Ishikawa (cell line): Measurements from ENCODE around the gene ATG16L2.
A peak's percentile ranks its signal among the peaks of the same experiment; 100 is the strongest.

Experiments used
- CEBPB ChIP-seq: IDR thresholded peaks from 2 replicates; pipeline ENCODE4 v1.6.1; 2012
- CREB1 ChIP-seq: IDR thresholded peaks from 2 replicates; pipeline ENCODE4 v1.6.1; 2012; ENCODE audit warnings: low read depth
- EGR1 ChIP-seq: IDR thresholded peaks from 2 replicates; pipeline ENCODE4 v1.6.1; 2012
- EP300 ChIP-seq: IDR thresholded peaks from 2 replicates; pipeline ENCODE4 v1.6.1; 2012; ENCODE audit warnings: borderline replicate concordance
- FOXM1 ChIP-seq: IDR thresholded peaks from 2 replicates; pipeline ENCODE4 v1.6.1; 2012; ENCODE audit warnings: low read depth, borderline replicate concordance
- MAX ChIP-seq: IDR thresholded peaks from 2 replicates; pipeline ENCODE4 v1.6.1; 2012
- NFIC ChIP-seq: IDR thresholded peaks from 2 replicates; pipeline ENCODE4 v1.6.1; 2012
- RAD21 ChIP-seq: IDR thresholded peaks from 2 replicates; pipeline ENCODE4 v1.6.1; 2012; ENCODE audit warnings: low read depth
- TAF1 ChIP-seq: IDR thresholded peaks from 2 replicates; pipeline ENCODE4 v1.6.1; 2012; ENCODE audit warnings: low read depth, mild to moderate bottlenecking
- TCF12 ChIP-seq: IDR thresholded peaks from 2 replicates; pipeline ENCODE4 v1.6.1; 2012; ENCODE audit warnings: low read depth
- TEAD4 ChIP-seq: IDR thresholded peaks from 2 replicates; pipeline ENCODE4 v1.6.1; 2012
- YY1 ChIP-seq: IDR thresholded peaks from 2 replicates; pipeline ENCODE4 v1.6.1; 2012; ENCODE audit warnings: low read depth
- ZBTB7A ChIP-seq: IDR thresholded peaks from 2 replicates; pipeline ENCODE4 v1.6.1; 2012; ENCODE audit warnings: low read depth
- TF ChIP-seq, protein P1 (sequence below): IDR thresholded peaks from 2 replicates; pipeline ENCODE4 v1.6.1; 2012
- TF ChIP-seq, protein P2 (sequence below): IDR thresholded peaks from 2 replicates; pipeline ENCODE4 v1.6.1; 2012; ENCODE audit warnings: low read depth, mild to moderate bottlenecking

The ATG16L2 gene

DNA sequence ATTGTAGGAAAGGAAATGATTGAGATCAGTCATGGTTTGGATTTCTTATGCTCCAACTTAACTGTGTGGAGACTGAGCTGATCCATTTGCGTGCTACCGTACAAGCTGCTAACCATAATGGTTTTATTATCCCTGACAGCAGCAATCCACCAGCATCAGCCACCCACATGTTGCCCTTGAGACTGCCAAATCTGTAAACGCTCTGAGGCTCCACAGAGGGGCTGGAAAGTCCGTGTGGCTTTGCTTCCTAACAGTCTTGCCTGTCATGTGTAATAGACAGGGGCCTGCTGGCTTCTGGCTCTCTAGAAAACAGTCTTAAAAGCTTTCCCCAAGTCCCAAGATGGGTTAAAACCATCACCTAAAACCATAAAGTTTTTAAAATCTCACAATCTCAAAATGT, 30.1 kb downstream of the ATG16L2 start:
- TF ChIP-seq TAF1: no peak
- TF ChIP-seq, protein P1, sequence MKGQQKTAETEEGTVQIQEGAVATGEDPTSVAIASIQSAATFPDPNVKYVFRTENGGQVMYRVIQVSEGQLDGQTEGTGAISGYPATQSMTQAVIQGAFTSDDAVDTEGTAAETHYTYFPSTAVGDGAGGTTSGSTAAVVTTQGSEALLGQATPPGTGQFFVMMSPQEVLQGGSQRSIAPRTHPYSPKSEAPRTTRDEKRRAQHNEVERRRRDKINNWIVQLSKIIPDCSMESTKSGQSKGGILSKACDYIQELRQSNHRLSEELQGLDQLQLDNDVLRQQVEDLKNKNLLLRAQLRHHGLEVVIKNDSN: no peak
- no peak for TF ChIP-seq FOXM1
- TF ChIP-seq RAD21: no peak
- no peak for TF ChIP-seq EGR1
- no peak for TF ChIP-seq TEAD4
- TF ChIP-seq NFIC: no peak
- no peak for TF ChIP-seq ZBTB7A
- TF ChIP-seq, protein P2, sequence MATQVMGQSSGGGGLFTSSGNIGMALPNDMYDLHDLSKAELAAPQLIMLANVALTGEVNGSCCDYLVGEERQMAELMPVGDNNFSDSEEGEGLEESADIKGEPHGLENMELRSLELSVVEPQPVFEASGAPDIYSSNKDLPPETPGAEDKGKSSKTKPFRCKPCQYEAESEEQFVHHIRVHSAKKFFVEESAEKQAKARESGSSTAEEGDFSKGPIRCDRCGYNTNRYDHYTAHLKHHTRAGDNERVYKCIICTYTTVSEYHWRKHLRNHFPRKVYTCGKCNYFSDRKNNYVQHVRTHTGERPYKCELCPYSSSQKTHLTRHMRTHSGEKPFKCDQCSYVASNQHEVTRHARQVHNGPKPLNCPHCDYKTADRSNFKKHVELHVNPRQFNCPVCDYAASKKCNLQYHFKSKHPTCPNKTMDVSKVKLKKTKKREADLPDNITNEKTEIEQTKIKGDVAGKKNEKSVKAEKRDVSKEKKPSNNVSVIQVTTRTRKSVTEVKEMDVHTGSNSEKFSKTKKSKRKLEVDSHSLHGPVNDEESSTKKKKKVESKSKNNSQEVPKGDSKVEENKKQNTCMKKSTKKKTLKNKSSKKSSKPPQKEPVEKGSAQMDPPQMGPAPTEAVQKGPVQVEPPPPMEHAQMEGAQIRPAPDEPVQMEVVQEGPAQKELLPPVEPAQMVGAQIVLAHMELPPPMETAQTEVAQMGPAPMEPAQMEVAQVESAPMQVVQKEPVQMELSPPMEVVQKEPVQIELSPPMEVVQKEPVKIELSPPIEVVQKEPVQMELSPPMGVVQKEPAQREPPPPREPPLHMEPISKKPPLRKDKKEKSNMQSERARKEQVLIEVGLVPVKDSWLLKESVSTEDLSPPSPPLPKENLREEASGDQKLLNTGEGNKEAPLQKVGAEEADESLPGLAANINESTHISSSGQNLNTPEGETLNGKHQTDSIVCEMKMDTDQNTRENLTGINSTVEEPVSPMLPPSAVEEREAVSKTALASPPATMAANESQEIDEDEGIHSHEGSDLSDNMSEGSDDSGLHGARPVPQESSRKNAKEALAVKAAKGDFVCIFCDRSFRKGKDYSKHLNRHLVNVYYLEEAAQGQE: no peak
- TF ChIP-seq EP300: no peak
- no peak for TF ChIP-seq CREB1
- TF ChIP-seq YY1: no peak
- TF ChIP-seq TCF12: no peak

- TF ChIP-seq, protein P2: no peak
- TF ChIP-seq, protein P1: no peak
- TF ChIP-seq ZBTB7A: no peak
- TF ChIP-seq EGR1: no peak
- TF ChIP-seq MAX: no peak
- TF ChIP-seq RAD21: peak; percentile 61
Observed at GRCh38 chr11:72848846-72849466, 34.7 kb downstream of the ATG16L2 start.

DNA sequence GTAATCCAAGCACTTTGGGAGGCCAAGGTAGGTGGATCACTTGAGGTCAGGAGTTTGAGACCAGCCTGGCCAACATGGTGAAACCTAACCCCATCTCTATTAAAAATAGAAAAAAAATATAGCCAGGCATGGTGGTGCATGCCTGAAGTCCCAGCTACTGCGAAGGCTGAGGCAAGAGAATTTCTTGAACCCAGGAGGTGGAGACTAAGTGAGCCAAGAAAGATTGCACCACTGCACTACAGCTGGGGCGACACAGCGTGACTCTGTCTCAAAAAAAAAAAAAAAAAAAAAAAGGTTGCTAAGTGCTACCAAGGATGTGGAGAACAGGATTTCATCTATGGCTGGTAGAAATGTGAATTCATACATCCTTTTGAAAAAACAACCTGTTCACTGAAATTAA, 36.6 kb downstream of the ATG16L2 start:
- TF ChIP-seq TEAD4 (no peak), EGR1 (no peak), TAF1 (no peak), CREB1 (no peak), CEBPB (no peak), YY1 (no peak), MAX (no peak), NFIC (no peak)
- TF ChIP-seq, protein P2: no peak

DNA sequence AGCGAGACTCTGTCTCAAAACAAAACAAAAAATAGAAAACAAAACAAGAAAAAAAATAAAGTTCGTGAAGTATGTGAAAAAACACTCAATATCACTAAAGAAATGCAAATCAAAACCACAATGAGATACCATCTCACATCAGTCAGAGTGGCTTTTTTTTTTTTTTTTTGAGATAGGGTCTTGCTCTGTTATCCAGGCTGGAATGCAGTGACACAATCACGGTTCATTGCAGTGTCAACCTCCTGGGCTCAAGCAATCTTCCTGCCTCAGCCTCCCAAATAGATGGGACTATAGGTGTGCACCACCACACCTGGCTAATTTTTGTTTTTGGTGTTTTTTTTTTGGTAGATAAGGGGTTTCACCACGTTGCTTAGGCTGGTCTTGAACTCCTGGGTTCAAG, 37.5 kb downstream of the ATG16L2 start:
- TF ChIP-seq RAD21: no peak
- no peak for TF ChIP-seq ZBTB7A
- no peak for TF ChIP-seq NFIC
- no peak for TF ChIP-seq YY1
- TF ChIP-seq CREB1: no peak

DNA sequence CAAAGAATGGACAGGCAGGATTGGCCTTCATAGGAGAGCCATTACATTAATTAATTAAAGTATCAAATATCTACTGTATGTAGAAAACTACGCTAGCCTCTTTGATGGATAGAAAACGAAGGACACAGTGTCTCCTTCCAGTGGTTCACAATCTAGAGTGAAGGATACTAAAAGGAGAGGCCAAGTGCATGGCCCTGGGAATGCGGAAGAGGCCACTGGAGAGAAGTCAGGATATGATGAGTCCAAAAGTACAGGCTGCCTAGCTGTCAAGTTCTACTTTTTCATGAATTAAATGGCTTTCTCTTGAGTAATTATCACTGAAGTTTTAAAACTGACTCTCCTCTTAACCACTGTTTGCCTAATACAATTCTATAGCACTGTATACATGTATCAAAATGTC, 41.9 kb downstream of the ATG16L2 start:
- TF ChIP-seq, protein P1: no peak
- no peak for TF ChIP-seq TEAD4
- TF ChIP-seq RAD21: no peak
- TF ChIP-seq YY1: no peak
- no peak for TF ChIP-seq CEBPB
- no peak for TF ChIP-seq TCF12
- no peak for TF ChIP-seq NFIC
- no peak for TF ChIP-seq EGR1
- no peak for TF ChIP-seq MAX
- TF ChIP-seq, protein P2: no peak
- TF ChIP-seq CREB1: no peak
- no peak for TF ChIP-seq ZBTB7A
- no peak for TF ChIP-seq TAF1
- no peak for TF ChIP-seq FOXM1
- TF ChIP-seq EP300: no peak
